Measurements from ENCODE around the gene ACTN1. TPM values are rescaled to one million over a fixed set of nuclear protein-coding genes. Genes with fewer than 3 reads are reported as not detected.

Gene ACTN1
- total RNA-seq, 2 experiments from 2014 or later = 79.7 to 80.6 TPM

- intact Hi-C loops (cut with micrococcal nuclease) = no loop called here
- Mint-ChIP-seq H3K4me3 (no peak overlapping the region), H3K4me1 (ENCODE audit: low read depth) (peaks cover 74% of the 10 kb centered on the region), H3K27me3 (ENCODE audit: low read depth) (no peaks in the 10 kb centered on the region), H3K36me3 (ENCODE audit: low read depth) (no peaks in the 10 kb centered on the region), H3K27ac (peak overlapping the region; percentile 51), H3K9me3 (no peaks in the 10 kb centered on the region)
- peak; percentile 28 for DNase-seq
- CTCF ChIA-PET = interaction anchor here (1.1 to 1.7 kb wide), 3 partner anchors 20 to 34 kb away, joined by 3 to 7 read pairs (median 4); no protein-coding TSS in a partner anchor
Observed at GRCh38 chr14:68945585-68946488, 33.3 kb downstream of the ACTN1 start.

GRCh38 chr14:68945190-68945584 is 33.9 kb downstream of the ACTN1 start:
- Mint-ChIP-seq H3K4me3 (no peak overlapping the region), H3K4me1 (ENCODE audit: low read depth) (peaks cover 76% of the 10 kb centered on the region), H3K9me3 (no peaks in the 10 kb centered on the region), H3K36me3 (ENCODE audit: low read depth) (no peaks in the 10 kb centered on the region), H3K27me3 (ENCODE audit: low read depth) (no peaks in the 10 kb centered on the region), H3K27ac (peak overlapping the region; percentile 32)
- CTCF ChIA-PET = interaction anchor here (1.1 to 1.5 kb wide), 2 partner anchors 19 to 21 kb away, joined by 3 to 4 read pairs; no protein-coding TSS in a partner anchor
- no peak for DNase-seq
- intact Hi-C loops (cut with micrococcal nuclease) = no loop called here

GRCh38 chr14:68944162-68944561 is 34.9 kb downstream of the ACTN1 start:
- Mint-ChIP-seq H3K4me3 (no peak overlapping the region), H3K27me3 (ENCODE audit: low read depth) (no peaks in the 10 kb centered on the region), H3K4me1 (ENCODE audit: low read depth) (peaks cover 77% of the 10 kb centered on the region), H3K27ac (no peak overlapping the region), H3K9me3 (no peaks in the 10 kb centered on the region), H3K36me3 (ENCODE audit: low read depth) (no peaks in the 10 kb centered on the region)
- CTCF ChIA-PET = no interaction called here
- intact Hi-C loops (cut with micrococcal nuclease) = no loop called here
- no peak for DNase-seq

GRCh38 chr14:68943107-68943506 is 36.0 kb downstream of the ACTN1 start:
- Mint-ChIP-seq H3K27me3 (ENCODE audit: low read depth) (no peaks in the 10 kb centered on the region), H3K4me1 (ENCODE audit: low read depth) (peaks cover 77% of the 10 kb centered on the region), H3K9me3 (no peaks in the 10 kb centered on the region), H3K27ac (no peak overlapping the region), H3K36me3 (ENCODE audit: low read depth) (no peaks in the 10 kb centered on the region), H3K4me3 (no peak overlapping the region)
- intact Hi-C loops (cut with micrococcal nuclease) = no loop called here
- DNase-seq = no peak
- CTCF ChIA-PET = interaction anchor here (1.3 kb wide), 1 partner anchor 33 kb away, joined by 6 read pairs; no protein-coding TSS in a partner anchor

GRCh38 chr14:68942296-68943035 is 36.6 kb downstream of the ACTN1 start:
- H3K9me3 Mint-ChIP-seq = no peaks in the 10 kb centered on the region
- H3K27ac Mint-ChIP-seq = no peak overlapping the region
- DNase-seq = no peak
- H3K4me3 Mint-ChIP-seq = no peak overlapping the region
- intact Hi-C loops (cut with micrococcal nuclease) = no loop called here
- H3K4me1 Mint-ChIP-seq (ENCODE audit: low read depth) = peaks cover 77% of the 10 kb centered on the region
- H3K36me3 Mint-ChIP-seq (ENCODE audit: low read depth) = no peaks in the 10 kb centered on the region
- no peaks in the 10 kb centered on the region for H3K27me3 Mint-ChIP-seq (ENCODE audit: low read depth)
- CTCF ChIA-PET = interaction anchor here (0.6 to 1.3 kb wide), 4 partner anchors 33 to 799 kb away, joined by 3 to 6 read pairs (median 4); no protein-coding TSS in a partner anchor

GRCh38 chr14:68941820-68942219 is 37.3 kb downstream of the ACTN1 start:
- no peaks in the 10 kb centered on the region for H3K36me3 Mint-ChIP-seq (ENCODE audit: low read depth)
- no peak overlapping the region for H3K4me3 Mint-ChIP-seq
- DNase-seq = no peak
- intact Hi-C loops (cut with micrococcal nuclease) = no loop called here
- no peaks in the 10 kb centered on the region for H3K27me3 Mint-ChIP-seq (ENCODE audit: low read depth)
- H3K4me1 Mint-ChIP-seq (ENCODE audit: low read depth) = peaks cover 74% of the 10 kb centered on the region
- H3K27ac Mint-ChIP-seq = no peak overlapping the region
- CTCF ChIA-PET = interaction anchor here (0.6 to 1.3 kb wide), 2 partner anchors 32 to 799 kb away, joined by 3 to 6 read pairs; no protein-coding TSS in a partner anchor
- no peaks in the 10 kb centered on the region for H3K9me3 Mint-ChIP-seq

- no peaks in the 10 kb centered on the region for H3K9me3 Mint-ChIP-seq
- DNase-seq = no peak
- no peaks in the 10 kb centered on the region for H3K27me3 Mint-ChIP-seq (ENCODE audit: low read depth)
- CTCF ChIA-PET = interaction anchor here (0.9 to 1.6 kb wide), 4 partner anchors 8 to 167 kb away, joined by 3 to 6 read pairs (median 5); no protein-coding TSS in a partner anchor
- H3K4me3 Mint-ChIP-seq = no peak overlapping the region
- H3K27ac Mint-ChIP-seq = no peak overlapping the region
- intact Hi-C loops (cut with micrococcal nuclease) = no loop called here
- peaks cover 72% of the 10 kb centered on the region for H3K4me1 Mint-ChIP-seq (ENCODE audit: low read depth)
- no peaks in the 10 kb centered on the region for H3K36me3 Mint-ChIP-seq (ENCODE audit: low read depth)
Observed at GRCh38 chr14:68940614-68941185, 38.4 kb downstream of the ACTN1 start.

- intact Hi-C loops (cut with micrococcal nuclease) = loop anchor here (1.0 kb wide), 1 partner anchor 9 kb away; no protein-coding TSS in a partner anchor
Observed at GRCh38 chr14:68939893-68940613, 39.0 kb downstream of the ACTN1 start.

GRCh38 chr14:68939181-68939892 is 39.8 kb downstream of the ACTN1 start:
- peaks cover 71% of the 10 kb centered on the region for H3K4me1 Mint-ChIP-seq (ENCODE audit: low read depth)
- DNase-seq = no peak
- no peaks in the 10 kb centered on the region for H3K36me3 Mint-ChIP-seq (ENCODE audit: low read depth)
- no peak overlapping the region for H3K4me3 Mint-ChIP-seq
- intact Hi-C loops (cut with micrococcal nuclease) = loop anchor here (1.0 kb wide), 1 partner anchor 10 kb away; no protein-coding TSS in a partner anchor
- no peaks in the 10 kb centered on the region for H3K27me3 Mint-ChIP-seq (ENCODE audit: low read depth)
- no peak overlapping the region for H3K27ac Mint-ChIP-seq
- CTCF ChIA-PET = interaction anchor here (0.6 to 1.6 kb wide), 8 partner anchors 10 to 168 kb away, joined by 3 to 6 read pairs (median 3); no protein-coding TSS in a partner anchor
- H3K9me3 Mint-ChIP-seq = no peaks in the 10 kb centered on the region

More at GRCh38 chr14:68939893-68940613, 39.0 kb downstream of the ACTN1 start:
- CTCF ChIA-PET = interaction anchor here (0.7 to 1.6 kb wide), 7 partner anchors 9 to 168 kb away, joined by 3 to 6 read pairs (median 3); no protein-coding TSS in a partner anchor
- no peaks in the 10 kb centered on the region for H3K36me3 Mint-ChIP-seq (ENCODE audit: low read depth)
- H3K27ac Mint-ChIP-seq = no peak overlapping the region
- no peak for DNase-seq
- no peak overlapping the region for H3K4me3 Mint-ChIP-seq
- H3K27me3 Mint-ChIP-seq (ENCODE audit: low read depth) = no peaks in the 10 kb centered on the region
- H3K4me1 Mint-ChIP-seq (ENCODE audit: low read depth) = peaks cover 70% of the 10 kb centered on the region
- no peaks in the 10 kb centered on the region for H3K9me3 Mint-ChIP-seq

GRCh38 chr14:68938271-68939150 is 40.6 kb downstream of the ACTN1 start:
- H3K4me1 Mint-ChIP-seq (ENCODE audit: low read depth) = peaks cover 73% of the 10 kb centered on the region
- peak overlapping the region; percentile 39 for H3K27ac Mint-ChIP-seq

More at GRCh38 chr14:68938271-68939150, 40.6 kb downstream of the ACTN1 start:
- intact Hi-C loops (cut with micrococcal nuclease) = loop anchor here (1.0 kb wide), 1 partner anchor 11 kb away; no protein-coding TSS in a partner anchor
- CTCF ChIA-PET = interaction anchor here (0.6 to 1.6 kb wide), 3 partner anchors 9 to 10 kb away, joined by 3 to 4 read pairs (median 3); no protein-coding TSS in a partner anchor
- no peaks in the 10 kb centered on the region for H3K9me3 Mint-ChIP-seq
- H3K4me3 Mint-ChIP-seq = no peak overlapping the region
- DNase-seq = no peak
- H3K36me3 Mint-ChIP-seq (ENCODE audit: low read depth) = no peaks in the 10 kb centered on the region
- no peaks in the 10 kb centered on the region for H3K27me3 Mint-ChIP-seq (ENCODE audit: low read depth)
